ENCODE data around the gene DNAI4.

DNAI4 gene

DNA sequence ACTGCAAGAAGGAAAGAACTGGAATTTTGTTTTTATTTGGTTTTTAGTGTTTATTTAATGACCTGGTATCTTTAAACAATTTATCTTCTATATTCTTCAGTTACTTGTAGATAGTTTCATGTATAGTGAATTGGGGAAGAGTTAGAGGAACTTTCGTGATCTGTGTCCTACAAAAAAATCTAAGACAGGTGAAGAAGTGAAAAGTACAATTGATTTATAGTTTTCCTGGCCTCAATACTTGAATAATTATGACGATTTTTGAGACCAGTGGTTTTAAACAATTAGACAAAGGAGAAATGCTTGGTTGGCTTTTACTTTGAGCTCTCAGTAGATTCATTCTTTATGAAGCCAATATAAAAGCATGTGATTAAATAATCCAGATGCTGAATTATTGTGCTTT is 7.6 kb upstream of the DNAI4 start:
- DNase-seq (ENCODE audit: low read depth in 1 of 2, low spot score in 1 of 2) = no peak
- no peak for TF ChIP-seq GABPA (IDR thresholded peaks at IDR 0.05; ENCODE audit: low read depth)
- TF ChIP-seq, protein P1, sequence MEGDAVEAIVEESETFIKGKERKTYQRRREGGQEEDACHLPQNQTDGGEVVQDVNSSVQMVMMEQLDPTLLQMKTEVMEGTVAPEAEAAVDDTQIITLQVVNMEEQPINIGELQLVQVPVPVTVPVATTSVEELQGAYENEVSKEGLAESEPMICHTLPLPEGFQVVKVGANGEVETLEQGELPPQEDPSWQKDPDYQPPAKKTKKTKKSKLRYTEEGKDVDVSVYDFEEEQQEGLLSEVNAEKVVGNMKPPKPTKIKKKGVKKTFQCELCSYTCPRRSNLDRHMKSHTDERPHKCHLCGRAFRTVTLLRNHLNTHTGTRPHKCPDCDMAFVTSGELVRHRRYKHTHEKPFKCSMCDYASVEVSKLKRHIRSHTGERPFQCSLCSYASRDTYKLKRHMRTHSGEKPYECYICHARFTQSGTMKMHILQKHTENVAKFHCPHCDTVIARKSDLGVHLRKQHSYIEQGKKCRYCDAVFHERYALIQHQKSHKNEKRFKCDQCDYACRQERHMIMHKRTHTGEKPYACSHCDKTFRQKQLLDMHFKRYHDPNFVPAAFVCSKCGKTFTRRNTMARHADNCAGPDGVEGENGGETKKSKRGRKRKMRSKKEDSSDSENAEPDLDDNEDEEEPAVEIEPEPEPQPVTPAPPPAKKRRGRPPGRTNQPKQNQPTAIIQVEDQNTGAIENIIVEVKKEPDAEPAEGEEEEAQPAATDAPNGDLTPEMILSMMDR (IDR thresholded peaks at IDR 0.05; ENCODE audit: insufficient read depth, low read length) = no peak
- TF ChIP-seq POLR2AphosphoS5 (IDR thresholded peaks at IDR 0.05; ENCODE audit: low read depth) = no peak
- no peak for TF ChIP-seq SPI1 (IDR thresholded peaks at IDR 0.05; ENCODE audit: borderline replicate concordance, low read depth)
- TF ChIP-seq, protein P2, sequence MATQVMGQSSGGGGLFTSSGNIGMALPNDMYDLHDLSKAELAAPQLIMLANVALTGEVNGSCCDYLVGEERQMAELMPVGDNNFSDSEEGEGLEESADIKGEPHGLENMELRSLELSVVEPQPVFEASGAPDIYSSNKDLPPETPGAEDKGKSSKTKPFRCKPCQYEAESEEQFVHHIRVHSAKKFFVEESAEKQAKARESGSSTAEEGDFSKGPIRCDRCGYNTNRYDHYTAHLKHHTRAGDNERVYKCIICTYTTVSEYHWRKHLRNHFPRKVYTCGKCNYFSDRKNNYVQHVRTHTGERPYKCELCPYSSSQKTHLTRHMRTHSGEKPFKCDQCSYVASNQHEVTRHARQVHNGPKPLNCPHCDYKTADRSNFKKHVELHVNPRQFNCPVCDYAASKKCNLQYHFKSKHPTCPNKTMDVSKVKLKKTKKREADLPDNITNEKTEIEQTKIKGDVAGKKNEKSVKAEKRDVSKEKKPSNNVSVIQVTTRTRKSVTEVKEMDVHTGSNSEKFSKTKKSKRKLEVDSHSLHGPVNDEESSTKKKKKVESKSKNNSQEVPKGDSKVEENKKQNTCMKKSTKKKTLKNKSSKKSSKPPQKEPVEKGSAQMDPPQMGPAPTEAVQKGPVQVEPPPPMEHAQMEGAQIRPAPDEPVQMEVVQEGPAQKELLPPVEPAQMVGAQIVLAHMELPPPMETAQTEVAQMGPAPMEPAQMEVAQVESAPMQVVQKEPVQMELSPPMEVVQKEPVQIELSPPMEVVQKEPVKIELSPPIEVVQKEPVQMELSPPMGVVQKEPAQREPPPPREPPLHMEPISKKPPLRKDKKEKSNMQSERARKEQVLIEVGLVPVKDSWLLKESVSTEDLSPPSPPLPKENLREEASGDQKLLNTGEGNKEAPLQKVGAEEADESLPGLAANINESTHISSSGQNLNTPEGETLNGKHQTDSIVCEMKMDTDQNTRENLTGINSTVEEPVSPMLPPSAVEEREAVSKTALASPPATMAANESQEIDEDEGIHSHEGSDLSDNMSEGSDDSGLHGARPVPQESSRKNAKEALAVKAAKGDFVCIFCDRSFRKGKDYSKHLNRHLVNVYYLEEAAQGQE (IDR thresholded peaks at IDR 0.05; ENCODE audit: insufficient replicate concordance, low read depth) = no peak
- Histone ChIP-seq H3K27ac (replicated peaks) (peak overlapping the region; percentile 98), H3K27me3 (ENCODE audit: insufficient read depth, poor library complexity, severe bottlenecking) (no peaks in the 10 kb centered on the region), H3K4me3 (replicated peaks; ENCODE audit: insufficient read depth, low read length) (peak overlapping the region; percentile 75)

DNA sequence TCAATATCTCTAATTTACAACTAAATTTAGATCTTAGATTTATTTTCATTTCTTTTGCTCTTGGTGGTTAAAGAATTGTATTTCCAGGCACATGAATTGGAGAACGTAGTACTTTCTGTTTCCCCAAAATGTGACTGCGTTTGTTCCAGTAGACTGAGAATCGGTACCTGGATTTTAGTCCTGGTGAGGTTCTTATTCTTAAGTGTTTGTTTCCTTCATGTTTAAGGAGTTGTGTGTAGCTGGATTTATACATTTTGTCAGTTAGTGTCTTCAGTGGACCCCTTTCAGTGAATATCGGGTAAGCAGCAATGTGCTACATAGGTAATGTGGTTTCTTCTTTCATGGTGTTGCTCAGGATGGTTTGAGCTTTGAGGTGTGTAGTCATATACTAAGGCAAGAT is 6.9 kb upstream of the DNAI4 start:
- TF ChIP-seq, protein P1 (IDR thresholded peaks at IDR 0.05; ENCODE audit: insufficient read depth, low read length) = no peak
- TF ChIP-seq GABPA (IDR thresholded peaks at IDR 0.05; ENCODE audit: low read depth) = no peak
- no peak for TF ChIP-seq SPI1 (IDR thresholded peaks at IDR 0.05; ENCODE audit: borderline replicate concordance, low read depth)
- TF ChIP-seq, protein P2 (IDR thresholded peaks at IDR 0.05; ENCODE audit: insufficient replicate concordance, low read depth) = no peak
- no peak for TF ChIP-seq POLR2AphosphoS5 (IDR thresholded peaks at IDR 0.05; ENCODE audit: low read depth)
- H3K27me3 ChIP-seq (ENCODE audit: insufficient read depth, poor library complexity, severe bottlenecking) = no peaks in the 10 kb centered on the region
- peak overlapping the region; percentile 98 for H3K27ac ChIP-seq (replicated peaks)
- peak overlapping the region; percentile 75 for H3K4me3 ChIP-seq (replicated peaks; ENCODE audit: insufficient read depth, low read length)
- no peak for DNase-seq (ENCODE audit: low read depth in 1 of 2, low spot score in 1 of 2)

GRCh38 chr1:66930823-66931174 is 6.1 kb upstream of the DNAI4 start:
- no peaks in the 10 kb centered on the region for H3K27me3 ChIP-seq (ENCODE audit: insufficient read depth, poor library complexity, severe bottlenecking)
- peak overlapping the region; percentile 75 for H3K4me3 ChIP-seq (replicated peaks; ENCODE audit: insufficient read depth, low read length)
- TF ChIP-seq, protein P2 (IDR thresholded peaks at IDR 0.05; ENCODE audit: insufficient replicate concordance, low read depth) = no peak
- TF ChIP-seq SPI1 (IDR thresholded peaks at IDR 0.05; ENCODE audit: borderline replicate concordance, low read depth) (no peak), GABPA (IDR thresholded peaks at IDR 0.05; ENCODE audit: low read depth) (no peak), POLR2AphosphoS5 (IDR thresholded peaks at IDR 0.05; ENCODE audit: low read depth) (no peak)
- TF ChIP-seq, protein P1 (IDR thresholded peaks at IDR 0.05; ENCODE audit: insufficient read depth, low read length) = no peak
- DNase-seq (ENCODE audit: low read depth in 1 of 2, low spot score in 1 of 2) = no peak
- H3K27ac ChIP-seq (replicated peaks) = peak overlapping the region; percentile 98
